HTR-8/SVneo (cell line): ENCODE measurements around the gene FAM120AOS.
"Not testable (repeated sequence)": the region's sequence is repeated elsewhere in the genome, so short reads cannot be mapped to it uniquely, and the experiment has no call there.

Experiments
- DNase-seq: peaks from one replicate; pipeline ENCODE4 v3.0.0; 2011; ENCODE audit warnings: low spot score, mixed read lengths; ENCODE audit not compliant: insufficient read length
- FAIRE-seq: peaks from 2 replicates; lab custom pipeline; 2011; peaks lifted over from hg19 to GRCh38; lab: Jason Lieb, UNC

Gene FAM120AOS

GRCh38 chr9:93447655-93448054, 5.7 kb downstream of the FAM120AOS start:
- FAIRE-seq, result no peak
- DNase-seq, result no peak

DNA sequence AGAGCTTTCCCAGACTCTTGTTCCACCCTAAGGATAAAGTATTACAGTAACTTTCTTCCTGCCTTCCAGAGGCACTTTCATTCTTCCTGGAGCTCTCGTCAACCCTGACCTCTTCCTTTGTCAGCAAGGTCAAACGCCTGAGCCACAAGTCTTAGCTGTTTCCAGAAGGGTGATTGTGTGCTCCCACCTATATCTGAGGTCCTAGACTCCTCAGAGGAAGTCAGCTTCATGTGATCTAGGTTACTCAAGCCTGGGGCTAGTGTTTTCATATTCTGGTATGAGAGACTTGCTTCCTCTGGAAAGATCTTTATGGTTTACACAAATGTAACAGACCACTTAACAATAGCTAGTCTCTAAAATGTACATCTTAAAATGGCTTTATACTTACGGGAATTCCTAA, 7.3 kb downstream of the FAM120AOS start:
- no peak for FAIRE-seq
- no peak for DNase-seq

DNA sequence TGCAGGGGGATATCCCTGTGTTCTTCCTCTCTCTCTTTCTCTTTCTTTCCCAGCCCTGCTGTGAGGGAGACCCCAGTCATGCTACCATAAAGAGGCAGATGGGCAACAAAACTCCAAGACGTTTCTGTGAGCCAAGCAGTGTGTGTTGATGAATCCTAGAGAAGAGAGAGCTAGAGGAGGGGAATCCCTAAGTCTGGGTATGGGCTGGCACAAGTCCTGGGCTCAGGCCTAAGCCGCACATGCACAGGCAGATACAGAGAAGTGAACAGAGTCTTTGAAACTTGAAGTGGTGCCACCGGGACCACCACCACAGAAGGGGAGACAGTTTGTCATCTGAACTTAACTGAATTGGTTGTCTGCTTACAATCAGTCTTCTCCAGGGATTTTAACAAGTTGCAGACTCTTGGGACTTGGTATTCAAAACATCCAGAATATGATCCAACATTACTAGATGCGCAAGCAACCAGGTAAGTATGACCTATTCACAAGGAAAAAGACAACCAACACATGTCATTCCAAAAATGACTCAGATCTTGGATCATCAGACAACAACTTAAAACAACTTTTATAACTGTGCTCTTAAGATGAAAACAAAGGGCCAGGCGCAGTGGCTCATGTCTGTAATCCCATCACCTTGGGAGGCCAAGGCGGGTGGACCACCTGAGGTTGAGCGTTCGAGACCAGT, 12.3 kb downstream of the FAM120AOS start:
- FAIRE-seq (no peak), DNase-seq (no peak)

DNA sequence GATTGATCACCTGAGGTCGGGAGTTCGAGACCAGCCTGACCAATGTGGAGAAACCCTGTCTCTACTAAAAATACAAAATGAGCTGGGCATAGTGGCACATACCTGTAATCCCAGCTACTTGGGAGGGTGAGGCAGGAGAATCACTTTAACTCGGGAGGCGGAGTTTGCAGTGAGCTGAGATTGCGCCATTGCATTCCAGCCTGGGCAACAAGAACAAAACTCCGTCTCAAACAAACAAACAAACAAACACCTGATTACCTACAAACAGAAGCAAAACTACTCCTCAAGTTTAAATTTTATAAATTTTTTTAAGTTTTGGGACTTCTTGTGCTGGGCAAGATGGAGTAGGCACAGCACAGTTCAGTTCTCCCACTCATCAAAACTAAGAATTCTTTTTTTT, 14.1 kb downstream of the FAM120AOS start:
- not testable (repeated sequence) for FAIRE-seq, DNase-seq

- no peak for DNase-seq
- FAIRE-seq, result no peak
Measured at GRCh38 chr9:93437996-93438395, 15.4 kb downstream of the FAM120AOS start.

- no peak for FAIRE-seq
- no peak for DNase-seq
Measured at GRCh38 chr9:93436655-93437407, 16.6 kb downstream of the FAM120AOS start.

GRCh38 chr9:93436218-93436617, 17.2 kb downstream of the FAM120AOS start:
- DNase-seq, result no peak
- FAIRE-seq, result no peak

DNA sequence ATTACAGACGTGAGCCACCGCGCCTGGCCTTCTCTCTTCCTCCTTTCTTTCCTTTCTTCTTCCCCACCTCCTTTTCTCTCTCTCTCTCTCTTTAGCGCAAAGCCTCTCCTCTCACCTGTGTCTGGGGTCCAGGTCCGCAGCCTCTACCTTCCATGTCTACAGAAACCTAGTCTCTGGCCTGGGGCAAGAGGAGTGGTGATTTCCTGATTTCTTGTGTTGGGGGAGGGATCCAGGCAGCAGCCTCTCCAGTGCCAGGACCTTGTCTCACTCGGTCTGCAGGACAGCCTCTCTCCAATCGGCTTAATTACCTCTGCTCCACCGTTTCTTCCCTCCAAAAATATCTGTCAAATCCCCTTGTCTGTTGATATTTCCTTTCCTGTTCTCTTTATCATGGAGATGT, 18.0 kb downstream of the FAM120AOS start:
- DNase-seq, result no peak

DNA sequence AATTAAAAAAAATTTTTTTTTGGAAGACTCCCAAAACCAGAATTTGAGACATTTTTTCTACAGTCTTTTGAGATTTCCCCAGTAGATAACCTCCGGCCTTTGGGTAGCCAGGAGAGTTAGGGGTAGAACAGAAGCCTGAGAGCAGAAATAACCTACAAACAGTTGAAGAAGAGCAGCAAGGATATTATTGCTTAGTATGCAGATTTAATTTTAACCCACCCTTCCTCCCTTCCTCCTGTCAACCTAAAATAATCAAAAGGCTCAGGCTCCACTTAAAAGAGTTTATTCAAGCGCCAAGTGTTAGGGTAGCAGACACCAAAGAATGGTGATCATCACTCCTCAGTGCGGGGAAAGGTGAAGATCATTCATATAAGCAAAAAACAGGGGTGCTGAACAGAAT, 19.3 kb downstream of the FAM120AOS start:
- DNase-seq, result no peak
- FAIRE-seq, result no peak

More for the DNA sequence above, 18.0 kb downstream of the FAM120AOS start:
- FAIRE-seq, result no peak

- DNase-seq (no peak), FAIRE-seq (no peak)
Measured at GRCh38 chr9:93432964-93433363, 20.4 kb downstream of the FAM120AOS start.

- DNase-seq (no peak), FAIRE-seq (no peak)
Measured at GRCh38 chr9:93431539-93432105, 21.8 kb downstream of the FAM120AOS start.

- DNase-seq (no peak), FAIRE-seq (no peak)
Measured at GRCh38 chr9:93427655-93428379, 25.6 kb downstream of the FAM120AOS start.

DNA sequence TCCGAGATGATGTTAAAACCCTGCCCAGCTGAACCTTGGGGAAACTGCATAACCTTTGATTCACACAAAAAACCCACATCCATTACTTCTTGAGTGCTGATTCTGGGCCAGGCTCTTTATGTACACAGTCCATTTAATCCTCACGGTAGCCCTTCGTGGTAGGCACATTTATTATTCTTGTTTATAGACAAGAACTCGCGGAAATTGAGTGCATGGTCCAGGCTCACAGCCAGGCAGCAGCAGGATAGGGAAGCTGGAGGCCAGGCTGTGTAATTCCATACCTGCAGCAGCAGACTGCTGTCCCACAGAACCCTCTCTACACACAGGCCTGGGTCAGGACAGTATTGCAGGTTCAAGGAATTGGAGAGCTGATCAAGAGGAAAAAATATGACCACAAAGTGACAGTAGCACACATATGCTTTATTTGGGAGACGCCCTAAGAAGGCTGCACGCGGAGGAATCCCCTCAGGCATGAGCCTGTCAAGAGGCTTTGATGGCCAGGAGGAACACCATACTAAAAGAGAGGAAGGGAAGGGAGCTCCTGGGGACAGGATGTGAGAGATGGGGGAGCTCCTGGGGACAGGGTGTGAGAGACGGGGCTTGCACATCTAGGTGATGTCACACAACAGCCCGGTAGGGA, 30.3 kb downstream of the FAM120AOS start:
- DNase-seq (no peak), FAIRE-seq (no peak)

GRCh38 chr9:93419023-93419422, 34.4 kb downstream of the FAM120AOS start:
- DNase-seq (no peak), FAIRE-seq (no peak)

GRCh38 chr9:93417538-93417937, 35.8 kb downstream of the FAM120AOS start:
- DNase-seq, result no peak
- no peak for FAIRE-seq

GRCh38 chr9:93416530-93417235, 36.7 kb downstream of the FAM120AOS start:
- FAIRE-seq (no peak), DNase-seq (no peak)

GRCh38 chr9:93415176-93415690, 38.1 kb downstream of the FAM120AOS start:
- DNase-seq (no peak), FAIRE-seq (no peak)

DNA sequence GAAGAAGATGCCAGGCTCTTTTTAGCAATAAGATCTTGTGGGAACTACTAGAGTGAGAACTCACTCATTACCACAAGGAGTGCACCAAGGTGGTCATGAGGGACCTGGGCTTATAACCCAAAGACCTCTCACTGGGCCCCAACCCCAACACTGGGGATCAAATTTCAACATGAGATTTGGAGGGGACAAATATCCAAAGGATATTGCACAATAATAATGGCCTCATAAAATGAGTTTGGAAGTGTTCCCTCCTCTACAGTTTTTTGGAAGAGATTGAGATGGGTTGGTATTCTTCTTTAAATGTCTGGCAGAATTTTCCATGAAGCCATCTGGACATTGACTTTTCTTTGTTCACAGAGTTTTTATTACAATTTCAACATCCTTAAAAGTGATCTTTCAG, 39.9 kb downstream of the FAM120AOS start:
- DNase-seq (no peak), FAIRE-seq (no peak)

DNA sequence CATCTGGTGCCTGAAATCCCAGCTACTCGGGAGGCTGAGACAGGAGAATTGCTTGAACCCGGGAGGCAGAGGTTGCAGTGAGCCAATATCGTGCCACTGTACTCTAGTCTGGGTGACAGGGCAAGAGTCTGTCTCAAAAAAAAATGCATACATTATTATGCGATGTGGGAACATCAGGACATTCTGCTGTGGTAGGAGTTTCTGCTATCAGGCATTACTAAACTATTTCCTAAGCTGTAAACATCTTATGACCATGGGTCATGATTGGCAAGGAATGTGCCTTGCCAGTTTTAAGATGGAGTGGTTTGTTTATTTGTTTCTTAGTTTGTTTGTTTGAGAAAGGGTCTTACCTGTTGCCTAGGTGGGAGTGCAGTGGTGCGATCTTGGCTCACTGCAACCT, 47.0 kb downstream of the FAM120AOS start:
- FAIRE-seq (no peak), DNase-seq (no peak)
